K562 (cell line): ENCODE results near the gene ECSIT. TPM values are rescaled to one million over a fixed set of nuclear protein-coding genes. Genes with fewer than 3 reads are reported as not detected.

ENCODE experiments used
- ATF7 ChIP-seq: fragments of 450-650 bp; IDR thresholded peaks from 2 replicates; pipeline ENCODE4 v1.7.1; 2014; ENCODE audit warnings: mild to moderate bottlenecking, moderate library complexity
- BRF1 ChIP-seq: IDR thresholded peaks from 3 replicates; pipeline ENCODE4 v1.6.1; 2011; ENCODE audit warnings: borderline replicate concordance, mild to moderate bottlenecking; ENCODE audit not compliant: insufficient read length; ENCODE audit errors: extremely low read depth
- C11orf30 ChIP-seq: fragments of 450-650 bp; IDR thresholded peaks from 2 replicates; pipeline ENCODE4 v1.6.1; 2016; ENCODE audit warnings: low read depth, mild to moderate bottlenecking
- CBFA2T3 ChIP-seq: fragments of 450-650 bp; IDR thresholded peaks from 2 replicates; pipeline ENCODE4 v1.6.1; 2017
- CBX1 ChIP-seq: sonication (generic); IDR thresholded peaks from 2 replicates; pipeline ENCODE4 v1.6.1; 2016; ENCODE audit warnings: antibody characterized with exemption, low read depth, mild to moderate bottlenecking
- CHD2 ChIP-seq: IDR thresholded peaks from 2 replicates; pipeline ENCODE4 v1.6.1; 2011; ENCODE audit warnings: low read depth, low read length
- ELF1 ChIP-seq: fragments of 200-800 bp; sonication (Bioruptor generic); IDR thresholded peaks from 2 replicates; pipeline ENCODE4 v1.6.1; 2016; ENCODE audit warnings: missing genetic modification characterization, missing compliant biosample characterization
- FOS ChIP-seq: IDR thresholded peaks from 3 replicates; pipeline ENCODE4 v1.6.1; 2011; ENCODE audit not compliant: insufficient read length; ENCODE audit errors: extremely low read depth
- FOXJ3 ChIP-seq: sonication (generic); formaldehyde crosslinking; IDR thresholded peaks from 2 replicates; pipeline ENCODE4 v1.4.0; 2020; ENCODE audit warnings: mild to moderate bottlenecking, missing genetic modification reagents
- FOXP1 ChIP-seq: sonication (generic); formaldehyde crosslinking; IDR thresholded peaks from 2 replicates; pipeline ENCODE4 v1.8.0; 2022; ENCODE audit warnings: mild to moderate bottlenecking, missing genetic modification reagents
- HDAC6 ChIP-seq: IDR thresholded peaks from 2 replicates; pipeline ENCODE4 v1.6.1; 2012; ENCODE audit warnings: low read depth, mild to moderate bottlenecking, control low read depth, inconsistent platforms, low read length, moderate library complexity
- MECOM ChIP-seq: fragments of 250-450 bp; sonication (Bioruptor Pico); IDR thresholded peaks from 2 replicates; pipeline ENCODE4 v1.8.0; 2022; ENCODE audit warnings: inconsistent platforms
- MED1 ChIP-seq: sonication (generic); formaldehyde crosslinking; IDR thresholded peaks from 2 replicates; pipeline ENCODE4 v1.8.1; 2023; ENCODE audit warnings: missing genetic modification reagents, borderline replicate concordance
- NR1H2 ChIP-seq: sonication (generic); formaldehyde crosslinking; IDR thresholded peaks from 2 replicates; pipeline ENCODE4 v1.4.0; 2020; ENCODE audit warnings: mild to moderate bottlenecking, missing genetic modification reagents
- PHF21A ChIP-seq: fragments of 450-650 bp; IDR thresholded peaks from 2 replicates; pipeline ENCODE4 v1.6.1; 2017; ENCODE audit warnings: low read depth, borderline replicate concordance
- POLR2AphosphoS2 ChIP-seq: IDR thresholded peaks from 2 replicates; pipeline ENCODE4 v1.6.1; 2012; ENCODE audit warnings: low read length, improper control_type of control experiment
- POLR2B ChIP-seq: fragments of 450-650 bp; IDR thresholded peaks from 2 replicates; pipeline ENCODE4 v1.6.1; 2018; ENCODE audit warnings: low read depth; ENCODE audit not compliant: partially characterized antibody
- PRPF4 ChIP-seq: fragments of 200-400 bp; formaldehyde crosslinking; IDR thresholded peaks from one replicate; pipeline ENCODE4 v1.6.1; 2017; ENCODE audit warnings: low read length, low read depth, mild to moderate bottlenecking; ENCODE audit not compliant: insufficient read depth, poor library complexity, severe bottlenecking
- RBM14 ChIP-seq: fragments of 200-400 bp; formaldehyde crosslinking; IDR thresholded peaks from 2 replicates; pipeline ENCODE4 v1.6.1; 2018; ENCODE audit warnings: low read depth, mild to moderate bottlenecking, low read length, moderate library complexity, borderline replicate concordance; ENCODE audit not compliant: insufficient read depth
- SPI1 ChIP-seq: IDR thresholded peaks from 2 replicates; pipeline ENCODE4 v1.6.1; 2011; ENCODE audit warnings: low read depth, low read length, control low read depth, borderline replicate concordance
- TEAD2 ChIP-seq: fragments of 450-650 bp; IDR thresholded peaks from 2 replicates; pipeline ENCODE4 v1.6.1; 2016; ENCODE audit warnings: missing genetic modification characterization, control low read depth, missing compliant biosample characterization
- TFAM ChIP-seq: fragments of 250-450 bp; sonication (Bioruptor Pico); conservative IDR thresholded peaks from 2 replicates; pipeline ENCODE4 v1.5.0; 2021; ENCODE audit warnings: mild to moderate bottlenecking, moderate library complexity
- U2AF1 ChIP-seq: fragments of 200-400 bp; formaldehyde crosslinking; optimal IDR thresholded peaks from 2 replicates; pipeline ENCODE3; 2017; ENCODE audit warnings: mild to moderate bottlenecking, low read depth, low read length, moderate library complexity
- ZEB2 ChIP-seq: fragments of 450-650 bp; IDR thresholded peaks from 2 replicates; pipeline ENCODE4 v1.6.1; 2016
- ZNF239 ChIP-seq: fragments of 250-450 bp; sonication (Bioruptor Pico); IDR thresholded peaks from 2 replicates; pipeline ENCODE4 v1.4.0; 2020; ENCODE audit warnings: mild to moderate bottlenecking
- ZNF384 ChIP-seq: IDR thresholded peaks from 2 replicates; pipeline ENCODE4 v1.6.1; 2012; ENCODE audit warnings: low read depth, low read length, improper control_type of control experiment
- ZNF551 ChIP-seq: fragments of 250-450 bp; sonication (Bioruptor Pico); IDR thresholded peaks from 2 replicates; pipeline ENCODE4 v1.5.0; 2021; ENCODE audit warnings: mild to moderate bottlenecking, moderate library complexity
- ZNF764 ChIP-seq: fragments of 250-450 bp; sonication (Bioruptor Pico); IDR thresholded peaks from 2 replicates; pipeline ENCODE4 v1.4.0; 2020; ENCODE audit warnings: low read depth, mild to moderate bottlenecking, moderate library complexity
- ZSCAN29 ChIP-seq: fragments of 450-650 bp; IDR thresholded peaks from 2 replicates; pipeline ENCODE4 v1.6.1; 2017
- polyA plus RNA-seq, 8 experiments: library from polyadenylated mRNA; depleted of rRNA in 4 of 8; stranded (reverse) in 5 of 8; unstranded in 3 of 8; fragments of >200 nt; fragmentation: Nextera tagmentation in 2 of 8; fragmentation: Illumina TruSeq in 1 of 8; extraction: Ambion mirVana in 2 of 8; extraction: Trizol in 1 of 8; gene quantifications; 2 replicates each; pipeline versions ENCODE4 v1.2.1 to v1.2.3, GENCODE V29; 2011 to 2014; ENCODE audit warnings: inconsistent platforms in 1 of 8, missing spikeins in 1 of 8
- total RNA-seq, 7 experiments: library from RNA; depleted of rRNA in 6 of 7; stranded (reverse); fragments of >200 nt in 6 of 7; fragmentation: Illumina TruSeq in 2 of 7; extraction: Trizol in 2 of 7; gene quantifications; 2 replicates each; pipeline versions ENCODE4 v1.2.1 to v1.2.3, GENCODE V29; 2011 to 2021; ENCODE audit warnings: low replicate concordance in 1 of 7
- TF ChIP-seq, protein P1 (sequence below): fragments of 150-350 bp; conservative IDR thresholded peaks from 2 replicates; pipeline ENCODE4 v1.6.1; 2014; ENCODE audit warnings: low read length

The ECSIT gene
- total and polyA plus RNA-seq, 9 of the 15 experiments (the other 6 are each of a cell fraction or from before 2014, with no cell fraction given), result 1.1 to 82.5 (median 43.9) TPM

DNA sequence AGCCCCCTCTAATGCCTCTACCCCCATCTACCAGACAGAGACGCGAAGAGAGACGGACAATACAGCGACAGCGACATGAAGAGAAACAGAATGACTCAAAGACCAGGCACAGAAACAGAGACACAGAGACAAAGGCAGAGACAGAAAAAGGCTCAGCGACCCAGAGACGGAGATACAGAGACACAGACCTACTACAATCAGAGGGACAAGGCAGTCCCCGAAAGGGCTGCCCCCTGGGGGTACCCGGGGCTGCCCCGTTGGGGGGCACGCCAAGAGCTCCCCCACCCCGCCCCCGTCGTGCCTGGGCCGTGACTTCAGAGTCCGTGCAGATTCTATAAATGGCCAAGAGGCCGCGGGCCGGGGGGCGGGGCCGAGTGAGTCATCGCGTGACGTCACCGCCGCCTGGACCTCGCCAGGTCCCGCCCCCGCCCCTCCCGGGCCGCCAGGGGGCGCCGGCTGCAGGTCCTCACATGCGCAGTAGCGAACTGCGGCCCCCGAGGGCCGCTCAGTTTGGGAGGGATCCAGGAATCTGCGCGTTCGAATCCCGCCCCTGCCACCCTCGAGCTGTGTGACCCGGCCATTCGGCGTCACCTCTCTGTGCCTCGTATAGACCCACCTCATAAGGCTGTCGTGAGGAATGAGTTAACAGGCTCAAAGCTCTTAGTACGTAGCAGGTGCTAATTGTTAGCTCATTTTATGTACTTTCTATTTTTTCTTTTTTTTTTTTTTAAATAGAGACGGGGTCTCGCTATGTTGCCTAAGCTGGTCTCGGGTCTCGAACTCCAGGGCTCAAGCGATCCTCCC, 7.1 kb upstream of the ECSIT start (continued):
- TF ChIP-seq ZNF384 (peak; percentile 64; the same call in 1 of the 2 replicates), BRF1 (no peak), HDAC6 (no peak), TFAM (CRISPR knock-in tag) (no peak), POLR2AphosphoS2 (no peak), ZNF764 (CRISPR knock-in tag) (no peak), CBFA2T3 (0 out of 2 replicates have a peak, but pooled peaks have one; percentile 9), ZSCAN29 (no peak), ZEB2 (no peak), PRPF4 (no peak), C11orf30 (no peak), PHF21A (0 out of 2 replicates have a peak, but pooled peaks have one; percentile 11), U2AF1 (peak; percentile 58), FOXJ3 (CRISPR knock-in tag) (no peak), POLR2B (peak; percentile 55), FOS (peak; percentile 64), MED1 (CRISPR knock-in tag) (no peak), SPI1 (no peak), CBX1 (peak; percentile 96), ELF1 (no peak), NR1H2 (CRISPR knock-in tag) (no peak), ZNF551 (CRISPR knock-in tag) (no peak), FOXP1 (no peak; the same call in 1 of the 2 replicates), ATF7 (peak; percentile 99), RBM14 (no peak), CHD2 (no peak), MECOM (CRISPR knock-in tag) (no peak), ZNF239 (no peak), TEAD2 (no peak)
- TF ChIP-seq, protein P1, sequence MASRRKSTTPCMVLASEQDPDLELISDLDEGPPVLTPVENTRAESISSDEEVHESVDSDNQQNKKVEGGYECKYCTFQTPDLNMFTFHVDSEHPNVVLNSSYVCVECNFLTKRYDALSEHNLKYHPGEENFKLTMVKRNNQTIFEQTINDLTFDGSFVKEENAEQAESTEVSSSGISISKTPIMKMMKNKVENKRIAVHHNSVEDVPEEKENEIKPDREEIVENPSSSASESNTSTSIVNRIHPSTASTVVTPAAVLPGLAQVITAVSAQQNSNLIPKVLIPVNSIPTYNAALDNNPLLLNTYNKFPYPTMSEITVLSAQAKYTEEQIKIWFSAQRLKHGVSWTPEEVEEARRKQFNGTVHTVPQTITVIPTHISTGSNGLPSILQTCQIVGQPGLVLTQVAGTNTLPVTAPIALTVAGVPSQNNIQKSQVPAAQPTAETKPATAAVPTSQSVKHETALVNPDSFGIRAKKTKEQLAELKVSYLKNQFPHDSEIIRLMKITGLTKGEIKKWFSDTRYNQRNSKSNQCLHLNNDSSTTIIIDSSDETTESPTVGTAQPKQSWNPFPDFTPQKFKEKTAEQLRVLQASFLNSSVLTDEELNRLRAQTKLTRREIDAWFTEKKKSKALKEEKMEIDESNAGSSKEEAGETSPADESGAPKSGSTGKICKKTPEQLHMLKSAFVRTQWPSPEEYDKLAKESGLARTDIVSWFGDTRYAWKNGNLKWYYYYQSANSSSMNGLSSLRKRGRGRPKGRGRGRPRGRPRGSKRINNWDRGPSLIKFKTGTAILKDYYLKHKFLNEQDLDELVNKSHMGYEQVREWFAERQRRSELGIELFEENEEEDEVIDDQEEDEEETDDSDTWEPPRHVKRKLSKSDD, result no peak; the same call in 1 of the 2 replicates
